GM15510 (cell line): ENCODE measurements around the gene CFAP45.

Experiments used
- POLR2A ChIP-seq: IDR thresholded peaks from 3 replicates; pipeline ENCODE4 v1.6.1; 2011; ENCODE audit warnings: borderline replicate concordance; ENCODE audit not compliant: insufficient read length; ENCODE audit errors: extremely low read depth

Gene CFAP45

DNA sequence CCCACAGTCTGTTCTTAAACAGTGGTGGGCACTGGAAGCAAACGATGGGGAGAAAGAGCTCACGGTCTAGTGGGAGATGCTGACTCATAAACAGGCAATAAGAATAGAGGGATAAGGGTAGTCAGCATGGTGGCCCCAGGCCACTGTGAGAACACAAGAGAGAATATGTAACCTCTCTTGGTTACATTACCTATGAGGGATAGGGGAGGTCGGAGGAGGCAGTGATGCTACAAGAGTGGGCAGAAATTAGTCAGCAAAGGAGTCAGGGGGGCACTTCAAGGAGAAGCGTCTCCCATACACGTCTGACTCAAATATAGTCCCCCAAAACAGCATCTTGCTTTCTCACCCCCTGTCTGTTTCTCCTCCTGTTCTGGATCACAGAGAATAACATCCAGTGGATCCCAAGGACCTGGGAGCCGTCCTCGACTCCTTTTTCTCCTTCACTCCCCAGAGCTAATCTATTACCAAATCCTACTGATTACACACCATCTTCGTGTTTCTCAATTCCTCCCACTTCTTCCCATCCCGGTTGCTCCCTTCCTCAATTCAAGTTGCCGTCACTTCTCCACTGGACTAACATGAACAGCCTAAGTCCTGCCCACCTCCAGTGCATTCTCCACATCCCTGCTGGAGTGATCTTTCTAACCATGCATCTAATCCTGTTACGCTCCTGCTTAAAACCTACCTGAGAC is 71.2 kb downstream of the CFAP45 start:
- no peak for TF ChIP-seq POLR2A

DNA sequence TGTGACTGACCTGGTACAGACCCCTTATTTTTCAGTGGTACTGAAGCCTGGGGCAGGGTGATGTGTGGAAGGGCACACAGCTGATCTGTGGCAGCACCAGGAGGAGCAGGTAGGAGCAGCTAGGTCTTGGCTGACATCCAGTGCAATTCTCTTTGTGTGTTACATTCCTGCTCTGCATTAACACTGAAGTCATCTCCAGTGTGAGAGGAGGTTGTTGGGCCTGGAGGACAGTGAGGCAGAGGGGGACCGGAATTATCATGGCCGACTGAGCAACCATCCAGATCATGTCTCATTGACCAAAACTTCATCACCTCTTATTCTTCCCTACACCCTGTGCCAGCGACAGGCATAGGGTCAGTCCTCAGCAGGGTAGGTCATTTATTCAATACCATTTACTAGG is 71.8 kb downstream of the CFAP45 start:
- TF ChIP-seq POLR2A = no peak

DNA sequence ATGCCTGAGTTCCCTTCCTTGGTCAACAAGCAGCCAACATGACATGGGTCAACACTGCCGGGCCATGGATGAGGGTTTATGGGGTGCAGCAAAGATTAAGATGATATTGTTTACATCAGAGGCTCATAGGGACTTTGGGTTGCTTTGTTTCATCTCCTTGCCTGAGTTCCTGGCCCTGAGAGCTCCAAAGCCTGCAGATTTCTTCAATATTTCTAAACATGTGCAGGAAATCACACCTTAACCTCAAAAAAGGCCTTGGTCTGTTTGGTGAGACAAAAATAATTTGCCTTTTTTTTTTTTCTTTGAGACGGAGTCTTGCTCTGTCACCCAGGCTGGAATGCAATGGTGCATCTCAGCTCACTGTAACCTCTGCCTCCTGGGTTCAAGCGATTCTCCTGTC is 72.4 kb downstream of the CFAP45 start:
- TF ChIP-seq POLR2A = no peak

DNA sequence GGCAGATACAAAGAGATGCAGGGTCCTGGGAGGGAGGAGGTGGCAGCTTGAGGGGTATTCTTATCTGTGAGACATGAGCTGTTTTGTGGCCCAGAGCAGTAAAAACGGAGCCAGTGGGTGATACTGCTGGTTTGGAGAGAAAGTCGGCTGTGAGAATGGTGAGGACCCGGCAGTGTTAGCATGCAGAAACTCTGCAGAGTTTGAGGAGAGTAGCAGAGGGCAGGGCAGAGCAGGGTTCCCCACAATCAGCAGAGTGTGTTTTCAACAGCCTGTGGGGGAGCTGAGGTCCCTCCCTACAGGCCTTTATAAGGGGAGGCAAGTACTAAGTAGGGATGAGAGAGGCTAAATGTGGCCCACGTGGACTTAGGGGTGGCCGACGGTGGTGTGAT is 72.9 kb downstream of the CFAP45 start:
- TF ChIP-seq POLR2A = no peak

DNA sequence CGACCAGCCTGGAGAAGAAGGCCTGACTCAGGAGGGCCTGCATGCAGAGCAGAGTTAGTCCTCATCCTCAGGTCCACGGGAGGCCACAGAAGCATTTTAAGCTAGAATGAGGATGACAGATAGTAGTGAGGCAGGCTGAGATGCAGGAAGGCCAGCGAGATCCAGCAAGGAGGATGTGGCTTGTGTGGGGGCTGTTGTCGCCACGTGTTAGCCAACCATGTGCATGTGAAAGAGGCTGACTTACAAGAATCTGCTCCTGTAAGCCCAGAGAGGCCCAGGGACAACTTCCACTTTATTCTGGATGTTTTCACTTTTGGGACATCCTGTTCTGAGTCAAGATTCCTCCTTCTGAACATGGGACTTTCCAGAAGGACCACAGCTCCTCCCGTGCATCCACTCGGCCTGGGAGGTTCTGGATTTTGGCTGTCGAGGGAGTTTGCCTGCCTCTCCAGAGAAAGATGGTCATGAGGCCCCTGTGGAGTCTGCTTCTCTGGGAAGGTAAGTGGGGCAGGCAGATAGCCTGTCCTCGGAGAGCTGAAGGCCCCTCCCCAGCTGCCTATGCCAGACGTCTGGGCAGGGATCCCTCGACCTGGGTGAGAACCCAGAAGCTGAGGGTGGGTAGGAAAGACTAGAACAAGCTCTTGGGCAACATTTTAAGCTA is 73.4 kb downstream of the CFAP45 start, which contains the start of gene SLAMF8:
TSS of gene SLAMF8 (plus strand) at position 433 of the 661 bp plus-strand sequence. CDS start at position 459, 26 bp downstream.
- TF ChIP-seq POLR2A = no peak

DNA sequence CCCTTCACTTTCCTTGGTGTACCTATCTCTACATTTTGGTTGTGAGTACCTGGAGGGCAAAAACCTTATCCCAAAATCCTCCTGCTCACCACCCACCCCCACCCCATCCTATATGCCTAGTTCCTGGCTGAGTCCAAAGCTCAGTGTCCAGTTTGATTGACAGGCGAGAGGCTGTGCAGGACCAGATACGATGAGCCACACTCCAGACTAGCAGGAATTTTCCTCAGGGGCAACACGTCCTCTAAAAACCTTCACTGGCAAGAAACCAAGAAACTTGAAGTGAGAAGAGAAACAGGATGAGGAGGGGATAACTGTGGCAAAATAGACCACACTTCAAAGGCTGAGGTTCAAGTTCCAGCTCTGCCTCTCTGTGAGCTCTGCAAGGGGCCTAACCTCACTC is 74.4 kb downstream of the CFAP45 start:
- no peak for TF ChIP-seq POLR2A

DNA sequence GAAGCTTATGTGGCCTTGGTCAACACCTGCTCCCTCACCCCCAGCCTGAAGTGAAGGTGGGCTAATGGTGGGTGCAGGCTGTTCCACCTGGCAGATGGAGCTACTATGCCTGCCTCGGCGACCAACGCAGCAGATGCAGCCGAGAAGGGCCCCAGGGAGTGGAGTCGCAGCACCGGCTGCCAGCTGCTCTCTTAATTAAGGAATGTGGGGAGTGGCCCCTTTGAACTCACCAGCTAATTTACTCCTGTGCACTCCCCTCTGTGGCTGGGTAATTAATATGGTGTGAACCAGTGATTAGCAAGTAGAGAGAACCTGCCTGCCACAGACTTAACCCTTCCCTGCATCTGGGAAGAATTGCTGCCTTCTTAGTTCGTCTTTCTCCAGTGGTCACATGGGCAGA is 76.6 kb downstream of the CFAP45 start:
- TF ChIP-seq POLR2A = no peak
